Measurements from ENCODE around the gene EPHA6.

EPHA6 gene

GRCh38 chr3:96813820-96814650 is at the start of gene EPHA6:
EPHA6 (plus strand) TSS chr3:96814594.
- H3K27me3 ChIP-seq (ENCODE audit: insufficient read depth, low read length, poor library complexity) = no peaks in the 10 kb centered on the region
- H3K9ac ChIP-seq (ENCODE audit: low read depth, low read length) = no peak within 1 kb of the TSS
- no peaks in the 10 kb centered on the region for H3K4me1 ChIP-seq (ENCODE audit: insufficient read depth, low read length)
- H2AFZ ChIP-seq (ENCODE audit: low read depth, low read length) = no peak within 1 kb of the TSS
- H3K9me3 ChIP-seq (ENCODE audit: insufficient read depth, low read length, severe bottlenecking) = no peaks in the 10 kb centered on the region
- no peak within 1 kb of the TSS for H3K4me2 ChIP-seq (ENCODE audit: insufficient read depth, low read length)
- H3K79me2 ChIP-seq (ENCODE audit: insufficient read depth, low read length) = no peaks in the 10 kb centered on the region
- no peaks in the 10 kb centered on the region for H3K36me3 ChIP-seq (ENCODE audit: insufficient read depth, low read length)
- TF ChIP-seq EZH2 (IDR thresholded peaks at IDR 0.05; ENCODE audit: borderline replicate concordance, low read depth, low read length, severe bottlenecking) (no peak), CTCF (IDR thresholded peaks at IDR 0.05; ENCODE audit: borderline replicate concordance, extremely low read depth, low read length, poor library complexity, severe bottlenecking) (no peak)
- no peak for DNase-seq
- no peaks in the 10 kb centered on the region for H4K20me1 ChIP-seq (ENCODE audit: insufficient read depth, low read length)
- no peak within 1 kb of the TSS for H3K27ac ChIP-seq (ENCODE audit: low read length)
- H3K4me3 ChIP-seq (ENCODE audit: low read depth in 1 of 2, low read length in 2 of 2) = no peak within 1 kb of the TSS
- ATAC-seq (ENCODE audit: insufficient read depth, low read depth) = no peak

- Histone ChIP-seq H4K20me1 (ENCODE audit: insufficient read depth, low read length) (no peaks in the 10 kb centered on the region), H3K79me2 (ENCODE audit: insufficient read depth, low read length) (no peaks in the 10 kb centered on the region), H3K36me3 (ENCODE audit: insufficient read depth, low read length) (no peaks in the 10 kb centered on the region), H3K9ac (ENCODE audit: low read depth, low read length) (no peak overlapping the region), H3K27me3 (ENCODE audit: insufficient read depth, low read length, poor library complexity) (no peaks in the 10 kb centered on the region), H2AFZ (ENCODE audit: low read depth, low read length) (no peak overlapping the region), H3K9me3 (ENCODE audit: insufficient read depth, low read length, severe bottlenecking) (no peaks in the 10 kb centered on the region), H3K4me1 (ENCODE audit: insufficient read depth, low read length) (no peaks in the 10 kb centered on the region), H3K4me2 (ENCODE audit: insufficient read depth, low read length) (no peak overlapping the region), H3K4me3 (ENCODE audit: low read depth in 1 of 2, low read length in 2 of 2) (no peak overlapping the region), H3K27ac (ENCODE audit: low read length) (no peak overlapping the region)
- DNase-seq (no peak), ATAC-seq (ENCODE audit: insufficient read depth, low read depth) (no peak)
- TF ChIP-seq EZH2 (IDR thresholded peaks at IDR 0.05; ENCODE audit: borderline replicate concordance, low read depth, low read length, severe bottlenecking) = no peak
- TF ChIP-seq CTCF (IDR thresholded peaks at IDR 0.05; ENCODE audit: borderline replicate concordance, extremely low read depth, low read length, poor library complexity, severe bottlenecking) = no peak
Measured at GRCh38 chr3:96776818-96777217, 37.6 kb upstream of the EPHA6 start.

- DNase-seq = no peak
- no peaks in the 10 kb centered on the region for H3K79me2 ChIP-seq (ENCODE audit: insufficient read depth, low read length)
- TF ChIP-seq CTCF (IDR thresholded peaks at IDR 0.05; ENCODE audit: borderline replicate concordance, extremely low read depth, low read length, poor library complexity, severe bottlenecking) = peak; percentile 36
- TF ChIP-seq EZH2 (IDR thresholded peaks at IDR 0.05; ENCODE audit: borderline replicate concordance, low read depth, low read length, severe bottlenecking) = no peak
- H3K9ac ChIP-seq (ENCODE audit: low read depth, low read length) = no peak overlapping the region
- H4K20me1 ChIP-seq (ENCODE audit: insufficient read depth, low read length) = no peaks in the 10 kb centered on the region
- no peak overlapping the region for H3K4me3 ChIP-seq (ENCODE audit: low read depth in 1 of 2, low read length in 2 of 2)
- no peaks in the 10 kb centered on the region for H3K36me3 ChIP-seq (ENCODE audit: insufficient read depth, low read length)
- H3K27me3 ChIP-seq (ENCODE audit: insufficient read depth, low read length, poor library complexity) = no peaks in the 10 kb centered on the region
- no peak for ATAC-seq (ENCODE audit: insufficient read depth, low read depth)
- no peaks in the 10 kb centered on the region for H3K9me3 ChIP-seq (ENCODE audit: insufficient read depth, low read length, severe bottlenecking)
- H3K4me1 ChIP-seq (ENCODE audit: insufficient read depth, low read length) = no peaks in the 10 kb centered on the region
- no peak overlapping the region for H3K4me2 ChIP-seq (ENCODE audit: insufficient read depth, low read length)
- H3K27ac ChIP-seq (ENCODE audit: low read length) = no peak overlapping the region
- no peak overlapping the region for H2AFZ ChIP-seq (ENCODE audit: low read depth, low read length)
Measured at GRCh38 chr3:96779810-96780209, 34.6 kb upstream of the EPHA6 start.

Measured in DND-41 (cell line).